NCI-H187 treated with DMSO at 0.1 percent for 48 hours (cell line): ENCODE results near the gene CD63.
A peak's percentile ranks its signal among the peaks of the same experiment; 100 is the strongest.
"Not testable (repeated sequence)": the region's sequence is repeated elsewhere in the genome, so short reads cannot be mapped to it uniquely, and the experiment has no call there.

Source experiments
- DNase-seq: peaks from one replicate; lab custom pipeline; 2025; lab: John Stamatoyannopoulos, UW

The CD63 gene, protein sequence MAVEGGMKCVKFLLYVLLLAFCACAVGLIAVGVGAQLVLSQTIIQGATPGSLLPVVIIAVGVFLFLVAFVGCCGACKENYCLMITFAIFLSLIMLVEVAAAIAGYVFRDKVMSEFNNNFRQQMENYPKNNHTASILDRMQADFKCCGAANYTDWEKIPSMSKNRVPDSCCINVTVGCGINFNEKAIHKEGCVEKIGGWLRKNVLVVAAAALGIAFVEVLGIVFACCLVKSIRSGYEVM

GRCh38 chr12:55728939-55729818, at the start of gene CD63:
Gene CD63, minus strand, starts transcription at chr12:55729009. Its CDS starts 668 bp downstream, at chr12:55728341.
- peak; percentile 39 for DNase-seq

- no peak for DNase-seq
Measured at GRCh38 chr12:55777856-55778255, 49.0 kb upstream of the CD63 start.

DNA sequence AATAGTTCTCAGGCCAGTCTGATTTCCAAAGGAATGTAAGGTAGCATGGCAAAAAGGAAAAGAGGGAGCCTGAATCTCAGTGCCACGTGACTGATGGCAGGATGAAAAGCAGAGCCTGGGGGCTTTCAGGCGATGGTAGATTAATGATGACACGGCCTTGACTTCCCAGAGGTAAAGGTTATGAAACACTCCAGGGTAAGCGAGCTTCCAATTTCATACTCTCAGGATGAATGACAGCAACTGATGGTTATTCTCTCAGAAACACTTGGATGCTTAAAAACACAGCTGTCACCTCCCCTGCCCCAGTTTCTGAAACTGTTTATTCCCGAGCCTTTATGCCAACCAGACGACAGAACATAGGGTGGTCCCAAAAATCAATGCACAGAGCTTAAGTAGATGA, 42.9 kb upstream of the CD63 start:
- DNase-seq, result no peak

GRCh38 chr12:55767156-55767555, 38.3 kb upstream of the CD63 start:
- no peak for DNase-seq

DNA sequence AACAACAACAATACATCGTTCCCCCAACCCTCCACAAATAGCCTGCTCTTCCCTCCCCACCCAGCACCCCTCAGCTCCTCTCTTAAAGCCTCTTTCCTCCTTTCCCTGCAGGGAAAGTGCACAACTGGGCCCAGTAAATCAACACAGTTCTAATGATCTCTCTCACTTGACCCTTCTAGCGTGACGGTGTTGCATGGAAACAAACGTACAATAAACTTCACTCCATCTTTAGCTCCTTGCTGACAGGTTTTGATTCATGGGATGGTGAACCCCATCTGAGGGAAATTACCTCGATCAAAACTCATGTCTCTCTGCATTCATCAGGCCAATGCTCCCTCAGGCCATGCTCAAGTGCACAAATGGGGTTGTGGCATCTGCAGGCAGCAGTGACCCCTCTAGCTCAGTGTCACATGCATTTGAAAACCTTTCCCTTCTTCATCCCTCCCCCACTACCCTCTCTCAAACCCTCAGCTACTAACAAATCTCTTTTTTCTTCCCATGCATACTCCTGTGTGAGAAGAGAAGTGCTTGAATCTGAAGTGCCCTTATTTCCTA, 37.0 kb upstream of the CD63 start:
- DNase-seq, result peak; percentile 80

DNA sequence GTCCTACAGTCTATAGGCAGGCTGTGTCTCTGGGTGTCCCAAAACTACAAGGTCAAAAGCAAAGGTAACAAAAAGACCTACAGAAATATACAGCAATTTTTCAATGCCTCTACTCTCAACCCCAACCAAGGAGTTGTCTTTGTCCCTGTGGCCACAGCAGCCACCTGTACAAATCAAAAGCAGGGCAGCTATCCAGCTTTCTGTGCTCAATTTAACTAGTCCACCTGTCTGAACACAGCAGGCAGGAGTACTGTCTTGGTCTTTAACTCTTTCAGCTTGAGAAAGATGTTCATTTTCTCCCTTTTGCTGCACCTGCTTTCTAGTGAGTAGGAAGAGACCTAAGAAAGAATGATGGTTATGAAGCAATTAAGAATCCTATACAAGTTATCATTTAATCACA, 33.8 kb upstream of the CD63 start:
- no peak for DNase-seq

GRCh38 chr12:55760663-55761062, 31.9 kb upstream of the CD63 start:
- no peak for DNase-seq

GRCh38 chr12:55758575-55758974, 29.8 kb upstream of the CD63 start:
- DNase-seq, result not testable (repeated sequence)

DNA sequence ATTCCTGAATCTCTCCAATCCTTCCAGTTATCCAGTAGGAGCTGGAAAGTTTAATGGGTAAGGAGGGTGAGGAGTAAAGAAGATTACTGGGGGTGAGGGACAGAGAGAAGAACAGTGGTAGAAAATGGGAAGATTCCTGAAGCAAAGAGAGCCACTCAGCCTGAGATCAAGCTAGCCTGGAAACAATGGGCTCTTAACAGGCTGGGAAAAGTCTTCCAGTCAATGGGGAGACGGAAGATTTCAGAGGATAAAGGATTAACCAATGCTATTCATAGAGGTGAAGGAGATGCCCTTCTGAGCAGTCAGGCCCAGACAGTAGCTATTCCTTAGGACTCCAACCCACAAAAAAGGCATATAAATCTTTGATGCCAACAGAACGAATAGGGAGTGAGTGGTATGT, 28.9 kb upstream of the CD63 start:
- no peak for DNase-seq

DNA sequence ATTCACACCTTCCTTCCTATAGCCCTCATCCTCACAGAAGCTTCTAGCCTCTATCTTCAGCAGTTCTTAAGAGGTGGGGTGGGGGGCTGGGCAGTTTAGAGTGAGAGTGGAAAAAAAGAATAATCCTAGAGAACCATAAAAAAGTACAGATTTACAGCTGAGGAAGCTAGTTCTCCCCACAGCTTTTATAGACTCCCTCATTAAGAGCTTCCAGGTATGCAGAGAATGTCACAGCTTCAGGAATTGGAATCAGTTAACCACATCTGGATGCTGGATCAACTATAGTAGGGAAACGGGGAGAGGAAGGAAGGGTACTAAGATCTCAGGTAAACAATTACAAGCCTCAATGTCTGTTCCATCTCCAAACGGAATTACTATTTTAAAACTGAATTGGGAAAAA, 26.4 kb upstream of the CD63 start:
- no peak for DNase-seq

DNA sequence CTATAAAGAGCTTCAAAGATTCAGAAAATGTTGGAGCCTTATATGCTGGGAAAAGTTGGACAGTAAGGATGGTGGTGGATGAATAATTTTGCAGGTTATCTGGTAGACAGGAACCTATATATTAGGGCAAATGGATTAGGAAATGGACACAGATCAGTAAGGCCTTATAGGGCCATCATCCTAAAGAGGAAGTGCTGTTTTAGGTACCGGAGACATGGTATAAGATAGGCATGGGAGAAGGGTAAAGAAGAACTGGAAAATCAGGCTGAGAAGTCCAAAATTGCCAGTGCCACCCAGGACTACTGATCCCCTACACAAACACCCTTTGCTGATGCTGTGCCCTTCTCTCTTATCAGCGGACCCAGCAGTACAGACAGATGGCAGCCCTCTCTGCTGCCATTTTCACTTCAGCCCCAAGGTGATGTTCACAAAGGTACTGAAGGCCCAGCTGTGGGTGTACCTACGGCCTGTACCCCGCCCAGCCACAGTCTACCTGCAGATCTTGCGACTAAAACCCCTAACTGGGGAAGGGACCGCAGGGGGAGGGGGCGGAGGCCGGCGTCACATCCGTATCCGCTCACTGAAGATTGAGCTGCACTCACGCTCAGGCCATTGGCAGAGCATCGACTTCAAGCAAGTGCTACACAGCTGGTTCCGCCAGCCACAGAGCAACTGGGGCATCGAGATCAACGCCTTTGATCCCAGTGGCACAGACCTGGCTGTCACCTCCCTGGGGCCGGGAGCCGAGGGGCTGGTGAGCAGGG, 19.6 kb upstream of the CD63 start:
- no peak for DNase-seq

GRCh38 chr12:55746913-55747231, 18.1 kb upstream of the CD63 start:
- no peak for DNase-seq

- DNase-seq, result no peak
Measured at GRCh38 chr12:55746174-55746912, 17.5 kb upstream of the CD63 start.

- DNase-seq, result peak; percentile 59
Measured at GRCh38 chr12:55745361-55746173, 16.8 kb upstream of the CD63 start.

- no peak for DNase-seq
Measured at GRCh38 chr12:55744340-55745030, 15.7 kb upstream of the CD63 start.

- no peak for DNase-seq
Measured at GRCh38 chr12:55743406-55744339, 14.9 kb upstream of the CD63 start.

DNA sequence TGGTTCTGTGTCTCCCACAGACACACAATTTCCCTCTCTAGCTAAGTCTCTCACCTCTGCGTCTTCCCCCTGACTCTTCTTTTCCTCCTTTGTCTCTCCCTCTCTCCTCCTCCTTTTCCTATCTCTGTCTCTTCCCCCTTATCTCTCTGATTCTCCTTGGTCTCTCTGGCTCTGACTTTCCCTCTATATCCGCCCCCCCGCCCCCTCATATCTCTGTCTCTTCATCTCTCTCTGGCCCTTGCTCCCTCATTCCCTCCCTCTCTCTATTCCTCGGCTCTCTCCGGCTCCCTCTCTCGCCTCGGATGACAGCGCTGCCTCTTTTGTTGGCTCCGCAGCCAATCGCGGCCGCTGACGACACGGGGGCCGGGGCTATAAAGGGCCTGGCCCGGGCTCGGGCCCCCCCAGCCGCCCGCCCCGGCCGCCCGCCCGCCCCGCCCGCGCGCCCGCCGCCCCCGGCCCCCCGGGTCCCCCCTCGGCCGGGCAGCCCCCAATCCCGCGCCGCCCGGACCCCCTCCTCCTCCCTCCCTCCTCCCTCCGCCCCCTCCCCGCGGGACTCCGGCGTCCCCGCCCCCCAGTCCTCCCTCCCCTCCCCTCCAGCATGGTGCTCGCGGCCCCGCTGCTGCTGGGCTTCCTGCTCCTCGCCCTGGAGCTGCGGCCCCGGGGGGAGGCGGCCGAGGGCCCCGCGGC, 14.1 kb upstream of the CD63 start, which contains the start of gene GDF11:
Gene GDF11, plus strand, starts transcription at position 404 of the 687 bp plus-strand sequence. Its CDS starts 195 bp downstream, at position 599.
- peak; percentile 72 for DNase-seq

GRCh38 chr12:55741931-55742680, 13.3 kb upstream of the CD63 start:
- no peak for DNase-seq
